ENCODE data around the gene ZCCHC9.

- TF ChIP-seq, protein P1, sequence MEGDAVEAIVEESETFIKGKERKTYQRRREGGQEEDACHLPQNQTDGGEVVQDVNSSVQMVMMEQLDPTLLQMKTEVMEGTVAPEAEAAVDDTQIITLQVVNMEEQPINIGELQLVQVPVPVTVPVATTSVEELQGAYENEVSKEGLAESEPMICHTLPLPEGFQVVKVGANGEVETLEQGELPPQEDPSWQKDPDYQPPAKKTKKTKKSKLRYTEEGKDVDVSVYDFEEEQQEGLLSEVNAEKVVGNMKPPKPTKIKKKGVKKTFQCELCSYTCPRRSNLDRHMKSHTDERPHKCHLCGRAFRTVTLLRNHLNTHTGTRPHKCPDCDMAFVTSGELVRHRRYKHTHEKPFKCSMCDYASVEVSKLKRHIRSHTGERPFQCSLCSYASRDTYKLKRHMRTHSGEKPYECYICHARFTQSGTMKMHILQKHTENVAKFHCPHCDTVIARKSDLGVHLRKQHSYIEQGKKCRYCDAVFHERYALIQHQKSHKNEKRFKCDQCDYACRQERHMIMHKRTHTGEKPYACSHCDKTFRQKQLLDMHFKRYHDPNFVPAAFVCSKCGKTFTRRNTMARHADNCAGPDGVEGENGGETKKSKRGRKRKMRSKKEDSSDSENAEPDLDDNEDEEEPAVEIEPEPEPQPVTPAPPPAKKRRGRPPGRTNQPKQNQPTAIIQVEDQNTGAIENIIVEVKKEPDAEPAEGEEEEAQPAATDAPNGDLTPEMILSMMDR (IDR thresholded peaks at IDR 0.05) = no peak
- TF ChIP-seq POLR2A (IDR thresholded peaks at IDR 0.05) = no peak
Measured at GRCh38 chr5:81305785-81306184, 4.4 kb downstream of the ZCCHC9 start.

All from right lobe of liver (tissue), 4 donors.